ENCODE measurements around the gene COL26A1. TPM values are rescaled to one million over a fixed set of nuclear protein-coding genes. Genes with fewer than 3 reads are reported as not detected.

The COL26A1 gene
- total RNA-seq, 2 donors from 2014 or later: not detected

- DNase-seq: peak in 1 of 2 donors; percentile 69
- ATAC-seq: peak; percentile 71
- intact Hi-C loops (cut with DNase I, micrococcal nuclease): no loop called here
Measured at GRCh38 chr7:101538596-101539459, 176.2 kb downstream of the COL26A1 start.

- ATAC-seq (no peak), DNase-seq (no peak)
- intact Hi-C loops (cut with DNase I, micrococcal nuclease): loop anchor here (5.0 to 10.0 kb wide), 2 partner anchors 733 to 735 kb away; no protein-coding TSS in a partner anchor
Measured at GRCh38 chr7:101539784-101540183, 177.1 kb downstream of the COL26A1 start.

GRCh38 chr7:101542527-101543241, 180.0 kb downstream of the COL26A1 start:
- intact Hi-C loops (cut with DNase I, micrococcal nuclease): loop anchor here (5.0 to 10.0 kb wide), 2 partner anchors 730 to 732 kb away; no protein-coding TSS in a partner anchor
- ATAC-seq: peak; percentile 75
- peak; percentile 49 to 85 for DNase-seq

- DNase-seq: no peak
- peak; percentile 5 for ATAC-seq
- intact Hi-C loops (cut with DNase I, micrococcal nuclease): loop anchor here (5.0 to 10.0 kb wide), 2 partner anchors 729 to 731 kb away; no protein-coding TSS in a partner anchor
Measured at GRCh38 chr7:101543242-101543766, 180.6 kb downstream of the COL26A1 start.

DNA sequence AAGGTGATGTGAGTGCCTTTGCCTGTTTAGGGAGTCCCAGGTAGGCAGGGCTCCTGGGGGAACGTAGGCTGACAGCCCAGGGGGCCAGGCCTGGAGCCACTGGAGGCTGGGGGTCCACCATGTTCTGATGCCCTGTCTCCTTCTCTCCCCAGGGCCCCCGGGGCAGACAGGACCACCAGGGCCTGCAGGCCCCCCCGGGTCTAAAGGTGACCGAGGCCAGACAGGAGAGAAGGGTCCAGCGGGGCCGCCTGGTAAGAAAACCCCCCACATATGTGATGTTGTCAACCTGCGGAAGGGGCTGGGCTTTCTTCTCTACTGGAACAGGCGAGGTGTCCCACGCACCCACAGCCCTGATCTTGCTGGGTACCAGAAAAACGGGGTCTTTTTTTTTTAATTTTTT, 181.2 kb downstream of the COL26A1 start:
- no peak for ATAC-seq
- no peak for DNase-seq
- intact Hi-C loops (cut with DNase I, micrococcal nuclease): loop anchor here (5.0 to 10.0 kb wide), 2 partner anchors 728 to 731 kb away; no protein-coding TSS in a partner anchor

DNA sequence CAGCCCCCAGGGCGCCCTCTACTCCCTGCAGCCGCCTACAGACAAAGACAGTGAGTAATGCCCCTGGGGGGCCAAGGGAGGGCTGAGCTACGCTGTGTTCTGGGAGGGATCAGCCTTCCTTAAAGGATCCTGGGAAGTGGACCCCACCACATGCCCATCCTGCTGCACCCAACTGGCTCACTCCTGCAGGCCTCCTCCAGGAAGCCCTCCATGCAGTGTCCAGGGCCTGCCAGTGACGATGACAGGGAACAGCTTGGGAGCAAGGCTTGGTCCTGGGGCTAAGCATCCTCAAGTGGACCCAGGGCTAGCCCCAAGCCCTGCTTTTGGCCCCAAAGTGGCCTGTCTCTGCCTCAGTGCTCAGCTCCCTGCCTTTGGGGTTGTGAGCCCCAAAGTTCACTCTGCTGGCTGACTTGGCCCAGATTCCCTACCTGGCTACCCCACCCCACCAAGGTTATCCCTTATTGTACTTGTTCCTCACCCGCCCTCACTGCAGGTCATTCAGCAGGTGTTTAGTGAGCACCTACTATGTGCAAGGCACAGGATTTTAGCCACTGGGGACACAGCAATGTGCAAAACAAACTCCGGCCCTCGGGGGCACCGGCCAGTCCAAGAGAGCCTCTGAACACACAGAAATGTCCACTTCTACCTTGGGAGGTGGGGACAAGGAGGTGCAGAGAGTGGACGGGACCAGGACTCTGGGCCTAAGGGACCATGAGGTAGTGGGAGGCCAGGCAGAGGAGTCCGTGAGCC, 182.9 kb downstream of the COL26A1 start:
- ATAC-seq: no peak
- intact Hi-C loops (cut with DNase I, micrococcal nuclease): loop anchor here in 1 of 2 donors (10.0 kb wide), 1 partner anchor 729 kb away; no protein-coding TSS in a partner anchor
- DNase-seq: no peak

- ATAC-seq: no peak
- no peak for DNase-seq
- intact Hi-C loops (cut with DNase I, micrococcal nuclease): loop anchor here in 1 of 2 donors (10.0 kb wide), 1 partner anchor 728 kb away; no protein-coding TSS in a partner anchor
Measured at GRCh38 chr7:101546308-101546936, 183.7 kb downstream of the COL26A1 start.

- ATAC-seq (no peak), DNase-seq (no peak)
- intact Hi-C loops (cut with DNase I, micrococcal nuclease): loop anchor here in 1 of 2 donors (10.0 kb wide), 1 partner anchor 728 kb away; no protein-coding TSS in a partner anchor
Measured at GRCh38 chr7:101547022-101547915, 184.6 kb downstream of the COL26A1 start.

DNA sequence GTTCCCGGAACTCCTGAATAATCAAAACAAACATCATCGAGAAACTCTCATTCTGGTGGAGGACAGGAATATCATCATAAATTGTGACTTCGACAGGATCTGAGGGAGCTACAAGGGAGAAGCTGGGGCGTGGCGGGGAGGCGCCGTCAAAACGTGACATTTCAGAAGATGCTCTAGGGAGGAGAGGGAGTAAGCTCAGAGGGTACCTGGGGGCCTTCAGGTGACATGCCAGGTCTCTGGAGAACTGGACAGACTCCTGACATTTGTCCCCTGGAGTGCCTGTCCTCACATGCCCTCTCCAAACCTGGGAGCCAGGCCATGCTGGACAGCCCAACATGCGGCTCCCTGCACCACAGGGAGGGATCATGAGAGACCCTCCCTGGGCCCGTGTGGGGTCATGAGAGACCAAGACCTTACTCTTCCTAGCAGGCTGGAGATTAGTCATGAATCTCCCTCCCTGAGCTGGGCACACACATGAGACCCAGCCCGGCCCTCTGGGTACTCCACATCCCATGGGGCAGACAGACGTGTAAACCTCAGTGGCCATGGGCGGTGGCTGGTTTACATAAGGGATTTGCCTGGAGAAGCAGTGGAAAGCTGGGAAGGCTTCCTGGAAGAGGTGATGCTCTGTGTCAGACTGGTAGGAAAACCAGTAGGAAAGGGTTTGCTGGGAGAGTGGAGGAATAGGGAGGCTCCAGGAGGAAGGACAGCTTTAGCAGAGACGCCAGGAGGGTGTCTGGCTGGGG, 185.4 kb downstream of the COL26A1 start:
- intact Hi-C loops (cut with DNase I, micrococcal nuclease): loop anchor here in 1 of 2 donors (10.0 kb wide), 1 partner anchor 727 kb away; no protein-coding TSS in a partner anchor
- ATAC-seq (no peak), DNase-seq (no peak)

DNA sequence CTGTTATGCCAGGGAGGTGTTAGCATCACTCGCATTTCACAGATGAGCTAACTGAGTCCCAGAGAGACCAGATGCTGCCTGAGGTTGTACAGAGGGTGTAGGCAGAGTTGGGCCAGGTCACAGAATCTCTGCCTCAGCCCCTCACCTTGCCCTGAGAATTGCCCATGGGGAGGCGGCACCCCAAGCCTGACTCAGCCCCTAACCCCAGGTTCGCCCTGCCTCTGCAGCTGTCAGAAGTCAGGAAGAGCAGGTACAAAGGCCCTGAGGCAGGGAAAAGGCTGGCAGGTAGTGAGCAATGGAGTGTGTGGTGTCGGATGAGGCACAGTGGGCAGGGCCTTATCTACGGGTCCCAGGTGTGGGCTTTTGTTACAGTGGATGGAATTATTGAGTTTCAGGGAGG, 187.1 kb downstream of the COL26A1 start:
- no peak for ATAC-seq
- no peak for DNase-seq
- intact Hi-C loops (cut with DNase I, micrococcal nuclease): loop anchor here in 1 of 2 donors (10.0 kb wide), 1 partner anchor 725 kb away; no protein-coding TSS in a partner anchor

DNA sequence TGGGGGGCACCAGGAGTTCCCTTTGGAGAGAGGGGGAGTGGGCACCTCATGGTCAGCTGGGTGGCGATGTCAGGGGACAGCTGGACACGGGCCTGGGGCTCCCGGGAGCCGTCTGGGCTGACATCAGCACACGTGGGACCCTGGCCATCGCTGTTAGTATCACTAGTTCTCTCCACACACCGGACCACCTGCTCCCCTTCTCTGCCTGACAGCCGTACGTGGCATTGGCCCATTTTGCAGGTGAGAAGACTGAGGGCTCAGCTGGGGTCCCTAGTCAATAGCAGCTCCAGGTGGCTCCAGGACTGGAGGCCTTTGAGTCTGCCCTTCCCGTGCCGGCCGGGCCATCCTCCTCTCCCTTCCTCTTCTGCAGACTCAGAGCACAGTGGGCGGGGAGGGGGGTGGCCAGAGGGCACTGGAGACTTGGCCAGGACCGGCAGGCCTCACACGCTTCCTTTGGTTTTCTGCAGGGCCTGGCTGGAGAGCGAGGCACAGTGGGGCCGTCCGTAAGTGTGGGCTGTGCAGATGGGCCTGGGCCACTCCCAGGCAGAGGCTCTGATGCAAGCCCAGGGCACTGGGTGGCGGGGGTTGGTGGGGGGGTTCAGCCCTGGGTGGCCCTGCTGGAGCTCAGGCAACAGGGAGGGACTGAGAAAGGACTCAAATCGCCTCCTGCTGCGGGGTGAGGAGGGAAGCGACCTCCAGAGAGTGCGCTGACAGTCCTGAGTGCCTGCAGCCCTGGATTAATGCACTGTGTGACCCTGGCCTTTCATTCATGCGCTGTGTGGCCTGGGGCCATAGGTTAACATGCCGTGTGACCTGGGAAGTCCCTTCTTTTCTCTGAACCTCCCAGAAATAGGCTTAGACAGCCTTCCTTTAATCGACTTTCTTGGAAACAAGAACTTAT, 188.2 kb downstream of the COL26A1 start:
- intact Hi-C loops (cut with DNase I, micrococcal nuclease): no loop called here
- ATAC-seq (no peak), DNase-seq (peak in 1 of 2 donors; percentile 19)

DNA sequence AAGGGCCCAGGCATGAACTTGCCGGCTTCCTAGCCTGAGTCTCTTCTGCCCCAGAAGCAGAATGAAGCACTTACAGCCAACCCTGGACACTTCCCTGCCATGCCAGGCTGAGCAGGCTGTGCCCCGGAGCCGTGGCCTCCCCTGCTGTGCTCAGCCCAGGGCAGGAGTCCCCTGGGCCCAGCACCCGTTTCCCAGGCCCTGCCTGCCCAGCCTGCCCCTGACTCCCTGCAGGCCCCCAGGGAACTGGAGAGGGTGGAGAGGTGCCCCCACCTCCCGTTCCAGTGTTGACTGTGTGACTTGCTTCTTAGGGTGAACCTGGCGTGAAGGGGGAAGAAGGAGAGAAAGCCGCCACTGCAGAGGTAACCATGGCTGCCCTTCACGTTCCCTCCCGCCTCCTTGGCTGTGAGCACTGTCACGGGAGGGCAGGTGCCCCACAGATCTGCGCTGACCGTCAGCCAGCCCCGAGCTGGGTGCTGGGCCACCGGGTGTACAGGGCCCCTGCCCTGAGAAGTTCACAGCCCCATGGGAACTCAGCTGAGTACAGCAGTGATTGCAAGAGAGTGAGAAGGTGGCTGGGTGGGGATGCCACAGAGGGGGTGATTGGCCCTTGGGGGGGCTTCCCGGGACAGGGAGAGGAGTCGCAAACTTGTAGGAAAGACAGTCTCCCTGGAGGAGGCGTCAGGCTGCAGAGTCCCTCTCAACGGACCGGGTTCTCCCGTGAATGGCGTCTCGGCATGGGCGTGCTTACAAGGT, 190.5 kb downstream of the COL26A1 start:
- ATAC-seq (no peak), DNase-seq (no peak)
- intact Hi-C loops (cut with DNase I, micrococcal nuclease): no loop called here

GRCh38 chr7:101553771-101554445, 191.2 kb downstream of the COL26A1 start:
- DNase-seq: no peak
- intact Hi-C loops (cut with DNase I, micrococcal nuclease): no loop called here
- no peak for ATAC-seq

- ATAC-seq: no peak
- intact Hi-C loops (cut with DNase I, micrococcal nuclease): no loop called here
- DNase-seq: no peak
Measured at GRCh38 chr7:101554584-101555268, 192.1 kb downstream of the COL26A1 start.
